ENCODE data around the gene CACNG4. TPM values are rescaled to one million over a fixed set of nuclear protein-coding genes. Genes with fewer than 3 reads are reported as not detected.

CACNG4 gene
- total and polyA plus RNA-seq, 2 of the 4 experiments (the other 2 are of a cell fraction): under 0.01 to 0.53 TPM

DNA sequence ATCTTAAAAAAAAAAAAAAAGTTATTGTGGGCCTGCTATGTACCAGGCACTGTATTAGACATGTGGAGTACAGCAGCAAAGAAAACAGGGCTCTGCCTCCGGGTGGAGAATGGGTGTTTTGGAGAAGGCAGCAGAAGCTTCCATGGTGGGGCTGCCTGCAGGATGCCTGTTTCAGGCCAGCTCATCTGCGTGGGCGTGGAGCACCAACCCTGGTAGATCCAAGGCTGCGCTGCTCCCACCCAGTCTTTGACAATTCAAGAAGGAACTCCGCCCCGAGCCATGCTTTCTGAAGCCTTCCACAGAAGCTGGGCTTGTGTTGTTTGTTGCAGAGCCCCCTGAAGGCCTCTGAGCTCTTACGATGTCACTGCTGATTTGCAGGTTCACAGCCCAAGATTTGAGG is 56.7 kb downstream of the CACNG4 start:
- dilution Hi-C loops (cut with HindIII; ENCODE audit: low sequenced_read_pairs, unreplicated experiment): no loop called here
- CTCF ChIA-PET: no interaction called here

More for the DNA sequence above, 56.7 kb downstream of the CACNG4 start:
- Histone ChIP-seq H2BK20ac (ENCODE audit: low read depth, low read length) (no peak overlapping the region), H4K20me1 (ENCODE audit: insufficient read depth, low read length) (no peaks in the 10 kb centered on the region), H2AFZ (replicated peaks; ENCODE audit: low read length, poor library complexity) (no peak overlapping the region), H3K4me1 (ENCODE audit: control insufficient read depth, insufficient read depth, low read length) (no peaks in the 10 kb centered on the region), H2BK120ac (ENCODE audit: low read depth, low read length) (no peak overlapping the region), H2AK5ac (ENCODE audit: low read depth, low read length) (no peak overlapping the region), H3K56ac (ENCODE audit: extremely low read depth, insufficient read depth, low read length) (no peak overlapping the region), H3K9me3 (ENCODE audit: control insufficient read depth, insufficient read depth, low read length) (no peaks in the 10 kb centered on the region), H3K9me1 (ENCODE audit: insufficient read depth, low read length) (peaks cover 5% of the 10 kb centered on the region; the same call in 1 of the 2 replicates), H3K27me3 (ENCODE audit: control insufficient read depth, insufficient read depth, low read length) (peaks cover 33% of the 10 kb centered on the region), H4K91ac (ENCODE audit: insufficient read depth, low read depth, low read length) (no peak overlapping the region), H4K8ac (ENCODE audit: low read depth in 2 of 2, low read length in 2 of 2) (no peak overlapping the region), H3K4me3 (ENCODE audit: insufficient read depth, low read depth, low read length) (no peak overlapping the region), H4K5ac (ENCODE audit: low read depth, low read length) (no peak overlapping the region), H3K27ac (ENCODE audit: insufficient read depth, low read length) (no peak overlapping the region), H2BK15ac (ENCODE audit: low read depth, low read length) (no peak overlapping the region), H3K14ac (replicated peaks; ENCODE audit: low read depth, low read length) (no peak overlapping the region), H3K23ac (ENCODE audit: low read depth, low read length) (no peak overlapping the region), H3K9ac (ENCODE audit: low read depth, low read length) (no peak overlapping the region), H2BK5ac (ENCODE audit: low read depth, low read length, poor library complexity, severe bottlenecking) (no peak overlapping the region), H2AK9ac (replicated peaks; ENCODE audit: low read depth, low read length, poor library complexity) (no peak overlapping the region), H3K4me2 (ENCODE audit: low read depth, low read length) (no peak overlapping the region), H3K18ac (ENCODE audit: low read depth, low read length) (no peak overlapping the region), H3K4ac (ENCODE audit: low read depth, low read length) (no peak overlapping the region), H3K36me3 (ENCODE audit: control insufficient read depth, insufficient read depth, low read length) (no peaks in the 10 kb centered on the region), H3K79me1 (ENCODE audit: low read depth in 1 of 2, low read length in 2 of 2) (no peaks in the 10 kb centered on the region)
- TF ChIP-seq RAD21 (IDR thresholded peaks at IDR 0.05; ENCODE audit: low read length) (no peak), NFE2L2 (IDR thresholded peaks at IDR 0.05; ENCODE audit: low read depth, low read length) (no peak), POLR2A (IDR thresholded peaks at IDR 0.05; ENCODE audit: low read depth, low read length) (no peak), CEBPB (IDR thresholded peaks at IDR 0.05; ENCODE audit: low read depth, low read length) (no peak), MXI1 (IDR thresholded peaks at IDR 0.05; ENCODE audit: borderline replicate concordance, low read depth, low read length) (no peak), RFX5 (IDR thresholded peaks at IDR 0.05; ENCODE audit: low read depth, low read length) (no peak)
- POLR2A ChIA-PET (ENCODE audit: unreplicated experiment): no interaction called here
- ATAC-seq (ENCODE audit: low read depth): no peak
- no peak for DNase-seq
- BruUV-seq (replicated peaks): no TSS peak
- 81% methylated on average over 6 of the region's 7 CpGs; no CpG with 5 or more reads in 1 of the 2 experiments for WGBS, 2 experiments (ENCODE audit: extremely low coverage in 2 of 2, insufficient read length in 1 of 2)
- intact Hi-C loops (cut with micrococcal nuclease): no loop called here
- in situ Hi-C loops (cut with MboI; ENCODE audit: low sequenced_read_pairs): no loop called here

All from IMR-90 (cell line).